Fibroblast of villous mesenchyme (primary cell): ENCODE measurements around the gene DCUN1D4. TPM values are rescaled to one million over a fixed set of nuclear protein-coding genes. Genes with fewer than 3 reads are reported as not detected.
A peak's percentile ranks its signal among the peaks of the same experiment; 100 is the strongest.

Source experiments
- DNase-seq: peaks from one replicate; pipeline ENCODE4 v3.0.0-alpha.2; 2010; ENCODE audit warnings: low read depth
- H3K4me3 ChIP-seq: 2 replicates; pipeline ENCODE4 v1.5.1; 2011; ENCODE audit warnings: low read depth, mild to moderate bottlenecking, low read length
- total RNA-seq: library from RNA; depleted of rRNA; stranded (reverse); fragments of >200 nt; gene quantifications from 2 replicates; pipeline ENCODE4 v1.2.3, GENCODE V29; 2012
- TF ChIP-seq, protein P1 (sequence below): IDR thresholded peaks from 2 replicates; pipeline ENCODE4 v1.5.1; 2012; ENCODE audit warnings: low read depth, mild to moderate bottlenecking, low read length; ENCODE audit not compliant: insufficient read depth

Gene DCUN1D4
- total RNA-seq, 1 donor, result 58.3 TPM

DNA sequence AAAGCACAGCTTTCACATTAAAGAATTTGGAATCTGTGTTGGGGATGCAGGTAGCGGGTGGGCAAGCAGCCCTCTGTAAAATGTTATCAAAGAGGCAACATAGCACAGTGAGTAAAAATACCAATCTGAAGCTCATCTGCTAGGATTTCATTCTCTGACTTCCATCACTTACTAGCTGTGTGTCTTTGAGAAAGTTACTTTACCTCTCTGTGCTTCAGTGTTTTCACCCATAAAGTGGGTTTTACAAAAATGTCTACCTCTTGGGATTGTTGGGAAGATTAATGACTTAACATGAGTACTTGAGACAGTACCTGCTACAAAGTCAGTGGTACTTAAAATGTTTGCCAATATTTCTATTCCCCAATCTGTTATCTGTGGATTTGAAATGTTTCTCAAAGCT, 7.9 kb upstream of the DCUN1D4 start:
- TF ChIP-seq, protein P1, sequence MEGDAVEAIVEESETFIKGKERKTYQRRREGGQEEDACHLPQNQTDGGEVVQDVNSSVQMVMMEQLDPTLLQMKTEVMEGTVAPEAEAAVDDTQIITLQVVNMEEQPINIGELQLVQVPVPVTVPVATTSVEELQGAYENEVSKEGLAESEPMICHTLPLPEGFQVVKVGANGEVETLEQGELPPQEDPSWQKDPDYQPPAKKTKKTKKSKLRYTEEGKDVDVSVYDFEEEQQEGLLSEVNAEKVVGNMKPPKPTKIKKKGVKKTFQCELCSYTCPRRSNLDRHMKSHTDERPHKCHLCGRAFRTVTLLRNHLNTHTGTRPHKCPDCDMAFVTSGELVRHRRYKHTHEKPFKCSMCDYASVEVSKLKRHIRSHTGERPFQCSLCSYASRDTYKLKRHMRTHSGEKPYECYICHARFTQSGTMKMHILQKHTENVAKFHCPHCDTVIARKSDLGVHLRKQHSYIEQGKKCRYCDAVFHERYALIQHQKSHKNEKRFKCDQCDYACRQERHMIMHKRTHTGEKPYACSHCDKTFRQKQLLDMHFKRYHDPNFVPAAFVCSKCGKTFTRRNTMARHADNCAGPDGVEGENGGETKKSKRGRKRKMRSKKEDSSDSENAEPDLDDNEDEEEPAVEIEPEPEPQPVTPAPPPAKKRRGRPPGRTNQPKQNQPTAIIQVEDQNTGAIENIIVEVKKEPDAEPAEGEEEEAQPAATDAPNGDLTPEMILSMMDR, result no peak
- DNase-seq, result no peak
- H3K4me3 ChIP-seq, result no peak overlapping the region

DNA sequence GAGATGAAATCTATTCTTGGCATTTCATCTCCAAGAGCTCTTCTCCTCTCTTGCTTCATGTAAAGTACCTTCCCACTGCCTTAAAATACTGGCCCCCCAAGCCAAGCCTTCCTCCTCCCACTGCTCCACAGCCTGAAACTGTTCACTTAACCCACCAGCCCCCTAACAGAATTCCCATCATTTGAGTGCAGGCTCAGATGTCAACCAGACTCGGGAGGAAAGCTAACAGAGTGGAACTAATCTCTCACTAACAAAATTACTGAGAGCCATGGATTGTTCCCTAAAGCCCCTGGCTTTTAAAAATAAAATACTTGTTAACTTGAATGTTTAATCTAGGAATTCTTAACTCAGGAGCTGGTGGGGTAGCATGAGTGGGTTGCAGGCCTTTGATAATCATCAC, 7.1 kb upstream of the DCUN1D4 start:
- no peak for DNase-seq
- TF ChIP-seq, protein P1, result no peak

DNA sequence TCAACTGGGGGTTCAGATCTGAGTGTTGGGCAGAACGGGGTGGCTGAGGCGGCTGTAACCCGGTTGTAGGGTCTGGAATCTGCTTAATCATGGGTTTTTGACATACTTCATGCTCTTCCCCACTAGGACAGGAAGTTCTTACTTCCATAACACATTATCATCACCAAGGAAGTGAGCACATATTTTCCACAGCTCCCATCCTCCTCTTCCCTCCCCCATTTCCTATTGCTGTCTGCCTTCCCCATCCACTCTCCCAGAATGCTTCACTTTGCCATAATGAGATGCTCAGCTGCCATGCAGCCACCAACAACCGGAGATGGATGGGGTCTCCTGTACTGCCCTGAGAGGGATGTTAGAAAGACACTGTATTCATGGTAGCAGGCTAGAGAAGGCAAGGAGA, 6.4 kb upstream of the DCUN1D4 start:
- no peak for DNase-seq
- no peak overlapping the region for H3K4me3 ChIP-seq
- TF ChIP-seq, protein P1, result no peak

More for the DNA sequence above, 7.1 kb upstream of the DCUN1D4 start:
- H3K4me3 ChIP-seq, result no peak overlapping the region

DNA sequence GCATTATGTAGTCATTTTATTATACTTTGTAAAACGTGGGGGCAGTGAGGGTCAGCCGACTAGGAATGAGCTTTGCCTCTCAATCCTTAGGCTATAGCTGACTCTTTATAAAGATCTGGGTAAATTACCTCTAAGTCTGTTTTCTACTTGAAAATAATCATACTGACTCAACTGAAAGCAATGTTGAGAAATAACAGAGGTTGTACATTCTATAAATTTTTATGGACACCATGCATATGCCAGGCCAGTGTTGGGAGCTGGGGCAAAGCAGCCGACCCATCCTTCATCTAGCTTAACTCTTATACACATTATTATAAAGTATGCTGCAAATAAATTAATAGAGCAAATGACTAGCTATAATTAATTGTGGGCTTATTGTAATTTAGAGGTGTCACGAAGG, 2.2 kb upstream of the DCUN1D4 start:
- TF ChIP-seq, protein P1, result no peak
- no peak for DNase-seq
- no peak overlapping the region for H3K4me3 ChIP-seq

DNA sequence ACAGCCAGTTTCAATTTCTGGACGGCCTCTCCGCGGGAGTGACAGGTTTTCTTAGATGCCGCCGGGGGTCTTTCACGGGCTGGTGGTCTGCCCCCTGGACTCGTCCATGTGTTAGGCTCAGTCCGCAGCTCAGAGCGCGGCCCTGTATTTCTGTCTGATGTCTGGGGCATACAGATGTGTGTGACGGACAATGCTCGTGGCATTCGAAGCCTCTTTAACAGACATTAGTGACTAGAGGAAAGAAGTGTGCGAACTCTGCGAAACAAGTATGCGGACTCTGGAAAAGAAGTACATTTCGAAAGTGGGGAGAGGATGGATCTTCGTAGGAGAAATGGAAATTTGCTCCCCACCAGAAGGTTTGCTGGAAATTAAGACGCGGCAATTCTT, 793 bp upstream of the DCUN1D4 start:
- DNase-seq, result no peak
- peak overlapping the region; percentile 91 for H3K4me3 ChIP-seq
- TF ChIP-seq, protein P1, result no peak

DNA sequence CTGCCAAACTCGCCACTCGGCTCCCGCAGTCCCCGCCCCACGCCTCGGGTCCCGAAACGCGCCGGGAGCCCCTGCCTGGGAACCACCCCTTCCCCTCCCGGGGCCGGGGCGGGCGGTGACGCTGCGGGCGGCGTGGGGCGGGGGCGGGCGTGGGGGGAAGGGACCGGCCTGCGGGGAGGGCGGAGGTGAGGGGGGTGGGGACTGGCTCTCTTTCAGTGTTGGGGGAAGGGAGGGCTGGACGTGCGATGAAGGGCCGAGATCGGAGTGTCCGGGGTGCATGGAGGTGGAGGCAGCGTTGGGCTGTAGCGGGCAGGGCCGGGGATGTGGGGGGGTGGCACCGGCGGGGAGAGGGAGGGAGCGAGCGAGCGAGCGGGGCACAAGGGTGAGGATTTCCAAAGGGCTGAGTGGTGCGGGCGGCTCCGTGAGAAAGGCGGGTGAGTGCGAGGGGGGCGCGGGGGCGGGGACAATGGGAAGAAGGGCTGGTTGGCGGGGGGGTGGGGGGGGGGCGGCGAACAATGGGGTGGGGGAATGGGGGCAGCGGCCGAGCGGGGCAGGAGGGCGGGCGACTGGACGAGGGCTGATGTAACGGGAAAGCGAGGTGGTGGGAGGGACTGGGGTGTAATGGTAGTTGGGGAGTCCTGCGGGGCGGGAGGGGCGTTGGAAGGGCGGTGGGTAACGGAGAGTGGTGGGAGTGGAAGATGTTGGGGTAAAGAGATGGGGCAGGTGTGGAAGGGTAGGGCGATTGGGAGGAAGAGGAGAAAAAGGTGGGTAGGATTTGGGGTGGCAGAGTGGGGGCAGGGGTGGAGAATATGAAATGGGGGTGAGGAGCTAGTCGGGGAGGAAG, 578 bp downstream of the DCUN1D4 start:
- DNase-seq, result peak; percentile 74

More for the DNA sequence above, 578 bp downstream of the DCUN1D4 start:
- peak overlapping the region; percentile 83 for H3K4me3 ChIP-seq
- TF ChIP-seq, protein P1, result no peak
